SK-N-SH (cell line): ENCODE measurements around the gene MT1X. TPM values are rescaled to one million over a fixed set of nuclear protein-coding genes. Genes with fewer than 3 reads are reported as not detected.

Experiments
- CTCF ChIA-PET: fragments of 300-600, 350-600 bp; formaldehyde crosslinking; extraction: SDS; loops from one replicate; lab custom pipeline; 2021; lab: Yijun Ruan, JAX
- POLR2A ChIA-PET: fragments of 350-600 bp; sonication (Branson Sonifier 250); formaldehyde crosslinking; extraction: SDS; loops from one replicate; lab custom pipeline; 2020; ENCODE audit warnings: antibody characterized with exemption, inconsistent platforms; lab: Yijun Ruan, JAX
- DNase-seq: peaks from one replicate; pipeline ENCODE4 v3.0.0; 2012
- H2AFZ ChIP-seq: fragments of 200-600 bp; sonication (generic); 2 replicates; pipeline ENCODE4 v1.8.1; 2016; ENCODE audit warnings: antibody characterized with exemption, mild to moderate bottlenecking, low read depth
- H3F3A ChIP-seq: fragments of 200-600 bp; sonication (generic); replicated peaks from 2 replicates; pipeline ENCODE3; 2016; ENCODE audit warnings: antibody characterized with exemption, mild to moderate bottlenecking; ENCODE audit not compliant: insufficient read depth
- H3K27ac ChIP-seq, 2 experiments: fragments of 200-500 bp in 1 of 2; fragments of 200-600 bp in 1 of 2; sonication (Bioruptor generic) in 1 of 2; sonication (generic), shearing (Covaris generic) in 1 of 2; 2 replicates each; pipeline versions ENCODE4 v1.5.1 to v1.6.1; 2014 to 2016; ENCODE audit warnings: low read depth in 2 of 2, inconsistent platforms in 1 of 2, low read length in 1 of 2, mild to moderate bottlenecking in 1 of 2, mixed read lengths in 1 of 2
- H3K27me3 ChIP-seq: fragments of 200-600 bp; sonication (generic), shearing (Covaris generic); 2 replicates; pipeline ENCODE4 v1.6.1; 2016; ENCODE audit warnings: mixed run types; ENCODE audit not compliant: insufficient read depth
- H3K36me3 ChIP-seq, 2 experiments: fragments of 200-500 bp in 1 of 2; fragments of 200-600 bp in 1 of 2; sonication (Bioruptor generic) in 1 of 2; sonication (generic) in 1 of 2; replicated peaks in 1 of 2; 2 replicates each; pipeline versions ENCODE3 to v1.5.1; 2014 to 2016; ENCODE audit warnings: low read length in 1 of 2, mild to moderate bottlenecking in 1 of 2; ENCODE audit not compliant: insufficient read depth in 2 of 2, control insufficient read depth in 1 of 2
- H3K4me1 ChIP-seq, 2 experiments: fragments of 200-500 bp in 1 of 2; fragments of 200-600 bp in 1 of 2; sonication (Bioruptor generic) in 1 of 2; sonication (generic), shearing (Covaris generic) in 1 of 2; 2 replicates each; pipeline versions ENCODE4 v1.5.1 to v1.6.1; 2014 to 2016; ENCODE audit warnings: low read depth in 1 of 2, low read length in 1 of 2, mixed run types in 1 of 2; ENCODE audit not compliant: insufficient read depth in 2 of 2, control insufficient read depth in 1 of 2
- H3K4me2 ChIP-seq: fragments of 200-600 bp; sonication (generic), shearing (Covaris generic); 2 replicates; pipeline ENCODE4 v1.6.1; 2017; ENCODE audit warnings: mixed run types
- H3K4me3 ChIP-seq, 2 experiments: fragments of 200-500 bp in 1 of 2; fragments of 200-600 bp in 1 of 2; sonication (Bioruptor generic) in 1 of 2; sonication (generic), shearing (Covaris generic) in 1 of 2; 2 replicates each; pipeline versions ENCODE4 v1.5.1 to v1.8.1; 2014 to 2016; ENCODE audit warnings: low read depth in 2 of 2, inconsistent platforms in 1 of 2, low read length in 1 of 2, mild to moderate bottlenecking in 1 of 2, mixed read lengths in 1 of 2, moderate library complexity in 1 of 2
- H3K79me2 ChIP-seq: fragments of 200-600 bp; sonication (generic); 2 replicates; pipeline ENCODE4 v1.8.1; 2017; ENCODE audit warnings: mild to moderate bottlenecking; ENCODE audit not compliant: insufficient read depth
- H3K9ac ChIP-seq: fragments of 200-600 bp; sonication (generic); 2 replicates; pipeline ENCODE4 v1.6.1; 2017; ENCODE audit warnings: mixed run types
- H3K9me2 ChIP-seq: fragments of 200-600 bp; sonication (generic); 2 replicates; pipeline ENCODE4 v1.6.1; 2017; ENCODE audit warnings: mixed run types
- H3K9me3 ChIP-seq: fragments of 200-600 bp; sonication (generic); 2 replicates; pipeline ENCODE4 v1.6.1; 2017; ENCODE audit warnings: mixed run types, mild to moderate bottlenecking, moderate library complexity
- H4K20me1 ChIP-seq: fragments of 200-600 bp; sonication (generic); 2 replicates; pipeline ENCODE4 v1.6.1; 2017; ENCODE audit warnings: mild to moderate bottlenecking, mixed run types; ENCODE audit not compliant: insufficient read depth
- ELF1 ChIP-seq: IDR thresholded peaks from 2 replicates; pipeline ENCODE4 v1.4.0; 2012
- EP300 ChIP-seq, 2 experiments: IDR thresholded peaks; 2 replicates each; pipeline versions ENCODE4 v1.4.0 to v1.6.1; 2012; ENCODE audit warnings: borderline replicate concordance in 1 of 2, low read depth in 1 of 2, low read length in 1 of 2
- FOXJ3 ChIP-seq: sonication (generic); formaldehyde crosslinking; IDR thresholded peaks from 2 replicates; pipeline ENCODE4 v1.5.1; 2020; ENCODE audit warnings: mild to moderate bottlenecking, missing genetic modification reagents
- GABPA ChIP-seq: IDR thresholded peaks from 2 replicates; pipeline ENCODE4 v1.4.0; 2012; ENCODE audit warnings: low read depth, mild to moderate bottlenecking
- GATA2 ChIP-seq: sonication (generic); formaldehyde crosslinking; IDR thresholded peaks from 2 replicates; pipeline ENCODE4 v1.5.0; 2020; ENCODE audit warnings: mild to moderate bottlenecking, missing genetic modification reagents
- JUND ChIP-seq: IDR thresholded peaks from 2 replicates; pipeline ENCODE4 v1.4.0; 2012
- NFIC ChIP-seq: IDR thresholded peaks from 2 replicates; pipeline ENCODE4 v1.4.0; 2012; ENCODE audit warnings: borderline replicate concordance
- POLR2AphosphoS5 ChIP-seq: IDR thresholded peaks from 2 replicates; pipeline ENCODE4 v1.6.1; 2012; ENCODE audit warnings: low read depth, low read length
- RAD21 ChIP-seq: IDR thresholded peaks from 2 replicates; pipeline ENCODE4 v1.6.1; 2012; ENCODE audit warnings: mild to moderate bottlenecking, low read length
- RFX5 ChIP-seq: IDR thresholded peaks from 2 replicates; pipeline ENCODE4 v1.6.1; 2012; ENCODE audit warnings: mild to moderate bottlenecking, improper control_type of control experiment, low read length
- SMC3 ChIP-seq: IDR thresholded peaks from 2 replicates; pipeline ENCODE4 v1.6.1; 2012; ENCODE audit warnings: low read depth, low read length, improper control_type of control experiment
- TAF1 ChIP-seq: IDR thresholded peaks from 2 replicates; pipeline ENCODE4 v1.6.1; 2012; ENCODE audit warnings: low read depth, mild to moderate bottlenecking, low read length, moderate library complexity, borderline replicate concordance
- TEAD4 ChIP-seq: IDR thresholded peaks from 2 replicates; pipeline ENCODE4 v1.4.0; 2012; ENCODE audit warnings: mild to moderate bottlenecking, borderline replicate concordance; ENCODE audit not compliant: insufficient read depth
- WGBS: methylation state at CpG from one replicate; pipeline ENCODE4 v1.1.6; 2017; ENCODE audit warnings: low lambda C conversion rate; 5-methylcytosine and 5-hydroxymethylcytosine counted together
- polyA plus RNA-seq, 3 experiments: library from polyadenylated mRNA; depleted of rRNA; stranded (reverse); fragments of >200 nt; gene quantifications; 2 replicates each; pipeline ENCODE4 v1.2.3, GENCODE V29; 2012
- TF ChIP-seq, protein P1 (sequence below): IDR thresholded peaks from 2 replicates; pipeline ENCODE4 v1.6.1; 2012; ENCODE audit warnings: mild to moderate bottlenecking, low read depth, low read length, moderate library complexity
- TF ChIP-seq, protein P2 (sequence below): fragments of 150-350 bp; IDR thresholded peaks from 2 replicates; pipeline ENCODE4 v1.6.1; 2016; ENCODE audit warnings: mild to moderate bottlenecking, low read depth, low read length
- TF ChIP-seq, protein P3 (sequence below): fragments of 200-600 bp; sonication (generic); IDR thresholded peaks from 2 replicates; pipeline ENCODE4 v1.6.1; 2017; ENCODE audit warnings: antibody characterized with exemption, mild to moderate bottlenecking, moderate library complexity

MT1X gene
- polyA plus RNA-seq, 1 of the 3 experiments (the other 2 are of a cell fraction) = 213 TPM

DNA sequence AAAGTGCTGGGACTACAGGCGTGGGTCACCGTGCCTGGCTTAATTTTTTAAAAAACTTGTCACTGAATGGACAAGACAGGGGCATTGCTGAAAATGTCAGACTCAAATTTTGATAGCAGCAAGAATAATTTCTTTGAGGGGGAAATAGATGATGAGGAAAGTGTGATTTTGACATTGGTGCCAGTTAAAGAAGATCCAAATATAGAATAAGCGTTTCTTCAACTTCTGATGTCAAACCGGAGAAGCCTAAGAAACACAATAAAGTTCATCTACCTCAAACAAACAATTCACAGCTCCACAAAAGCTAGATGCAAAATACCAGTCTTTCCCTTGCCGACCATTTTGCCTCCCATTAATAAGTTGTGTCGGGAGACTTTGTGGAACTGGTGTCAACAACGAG, 4.5 kb downstream of the MT1X start:
- no peak overlapping the region for H3K9ac ChIP-seq
- no peaks in the 10 kb centered on the region for H4K20me1 ChIP-seq
- H3K27me3 ChIP-seq = no peaks in the 10 kb centered on the region
- ChIA-PET CTCF (interaction anchor here (6.1 kb wide), 1 partner anchor 15 kb away, joined by 41 read pairs; no protein-coding TSS in a partner anchor), POLR2A (no interaction called here)
- no peaks in the 10 kb centered on the region for H3K9me2 ChIP-seq
- H3F3A ChIP-seq = no peaks in the 10 kb centered on the region
- H3K4me3 ChIP-seq = no peak overlapping the region
- DNase-seq = no peak
- H3K36me3 ChIP-seq = no peaks in the 10 kb centered on the region
- H3K27ac ChIP-seq = no peak overlapping the region
- WGBS = 84% methylated on average over 7 of the region's 7 CpGs
- no peak overlapping the region for H2AFZ ChIP-seq
- TF ChIP-seq, protein P1, sequence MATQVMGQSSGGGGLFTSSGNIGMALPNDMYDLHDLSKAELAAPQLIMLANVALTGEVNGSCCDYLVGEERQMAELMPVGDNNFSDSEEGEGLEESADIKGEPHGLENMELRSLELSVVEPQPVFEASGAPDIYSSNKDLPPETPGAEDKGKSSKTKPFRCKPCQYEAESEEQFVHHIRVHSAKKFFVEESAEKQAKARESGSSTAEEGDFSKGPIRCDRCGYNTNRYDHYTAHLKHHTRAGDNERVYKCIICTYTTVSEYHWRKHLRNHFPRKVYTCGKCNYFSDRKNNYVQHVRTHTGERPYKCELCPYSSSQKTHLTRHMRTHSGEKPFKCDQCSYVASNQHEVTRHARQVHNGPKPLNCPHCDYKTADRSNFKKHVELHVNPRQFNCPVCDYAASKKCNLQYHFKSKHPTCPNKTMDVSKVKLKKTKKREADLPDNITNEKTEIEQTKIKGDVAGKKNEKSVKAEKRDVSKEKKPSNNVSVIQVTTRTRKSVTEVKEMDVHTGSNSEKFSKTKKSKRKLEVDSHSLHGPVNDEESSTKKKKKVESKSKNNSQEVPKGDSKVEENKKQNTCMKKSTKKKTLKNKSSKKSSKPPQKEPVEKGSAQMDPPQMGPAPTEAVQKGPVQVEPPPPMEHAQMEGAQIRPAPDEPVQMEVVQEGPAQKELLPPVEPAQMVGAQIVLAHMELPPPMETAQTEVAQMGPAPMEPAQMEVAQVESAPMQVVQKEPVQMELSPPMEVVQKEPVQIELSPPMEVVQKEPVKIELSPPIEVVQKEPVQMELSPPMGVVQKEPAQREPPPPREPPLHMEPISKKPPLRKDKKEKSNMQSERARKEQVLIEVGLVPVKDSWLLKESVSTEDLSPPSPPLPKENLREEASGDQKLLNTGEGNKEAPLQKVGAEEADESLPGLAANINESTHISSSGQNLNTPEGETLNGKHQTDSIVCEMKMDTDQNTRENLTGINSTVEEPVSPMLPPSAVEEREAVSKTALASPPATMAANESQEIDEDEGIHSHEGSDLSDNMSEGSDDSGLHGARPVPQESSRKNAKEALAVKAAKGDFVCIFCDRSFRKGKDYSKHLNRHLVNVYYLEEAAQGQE = no peak
- TF ChIP-seq, protein P2, sequence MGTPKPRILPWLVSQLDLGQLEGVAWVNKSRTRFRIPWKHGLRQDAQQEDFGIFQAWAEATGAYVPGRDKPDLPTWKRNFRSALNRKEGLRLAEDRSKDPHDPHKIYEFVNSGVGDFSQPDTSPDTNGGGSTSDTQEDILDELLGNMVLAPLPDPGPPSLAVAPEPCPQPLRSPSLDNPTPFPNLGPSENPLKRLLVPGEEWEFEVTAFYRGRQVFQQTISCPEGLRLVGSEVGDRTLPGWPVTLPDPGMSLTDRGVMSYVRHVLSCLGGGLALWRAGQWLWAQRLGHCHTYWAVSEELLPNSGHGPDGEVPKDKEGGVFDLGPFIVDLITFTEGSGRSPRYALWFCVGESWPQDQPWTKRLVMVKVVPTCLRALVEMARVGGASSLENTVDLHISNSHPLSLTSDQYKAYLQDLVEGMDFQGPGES = no peak
- TF ChIP-seq EP300 (IDR thresholded peaks at IDR 0.05; ENCODE audit: borderline replicate concordance in 1 of 2, low read depth in 1 of 2, low read length in 1 of 2) (no peak), JUND (no peak), ELF1 (no peak), GABPA (no peak), FOXJ3 (CRISPR knock-in tag) (no peak), TAF1 (no peak), GATA2 (CRISPR knock-in tag) (no peak), RFX5 (no peak), RAD21 (no peak), POLR2AphosphoS5 (no peak), NFIC (no peak), TEAD4 (no peak), SMC3 (no peak)
- TF ChIP-seq, protein P3, sequence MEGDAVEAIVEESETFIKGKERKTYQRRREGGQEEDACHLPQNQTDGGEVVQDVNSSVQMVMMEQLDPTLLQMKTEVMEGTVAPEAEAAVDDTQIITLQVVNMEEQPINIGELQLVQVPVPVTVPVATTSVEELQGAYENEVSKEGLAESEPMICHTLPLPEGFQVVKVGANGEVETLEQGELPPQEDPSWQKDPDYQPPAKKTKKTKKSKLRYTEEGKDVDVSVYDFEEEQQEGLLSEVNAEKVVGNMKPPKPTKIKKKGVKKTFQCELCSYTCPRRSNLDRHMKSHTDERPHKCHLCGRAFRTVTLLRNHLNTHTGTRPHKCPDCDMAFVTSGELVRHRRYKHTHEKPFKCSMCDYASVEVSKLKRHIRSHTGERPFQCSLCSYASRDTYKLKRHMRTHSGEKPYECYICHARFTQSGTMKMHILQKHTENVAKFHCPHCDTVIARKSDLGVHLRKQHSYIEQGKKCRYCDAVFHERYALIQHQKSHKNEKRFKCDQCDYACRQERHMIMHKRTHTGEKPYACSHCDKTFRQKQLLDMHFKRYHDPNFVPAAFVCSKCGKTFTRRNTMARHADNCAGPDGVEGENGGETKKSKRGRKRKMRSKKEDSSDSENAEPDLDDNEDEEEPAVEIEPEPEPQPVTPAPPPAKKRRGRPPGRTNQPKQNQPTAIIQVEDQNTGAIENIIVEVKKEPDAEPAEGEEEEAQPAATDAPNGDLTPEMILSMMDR = no peak
- H3K4me1 ChIP-seq = peaks cover 0 to 21% of the 10 kb centered on the region in 2 experiments; a peak in 2 of 4 replicates
- no peak overlapping the region for H3K4me2 ChIP-seq
- peaks cover 9% of the 10 kb centered on the region; the same call in 1 of the 2 replicates for H3K79me2 ChIP-seq
- no peaks in the 10 kb centered on the region for H3K9me3 ChIP-seq
